PFSK-1 (cell line): ENCODE data around the gene COMTD1.

Experiments
- POLR2AphosphoS5 ChIP-seq: IDR thresholded peaks from 2 replicates; pipeline ENCODE4 v1.6.1; 2012; ENCODE audit warnings: low read depth, mild to moderate bottlenecking, control low read depth, low read length, moderate library complexity
- TAF1 ChIP-seq: IDR thresholded peaks from 2 replicates; pipeline ENCODE4 v1.6.1; 2012; ENCODE audit warnings: low read length, control low read depth, borderline replicate concordance; ENCODE audit not compliant: insufficient read depth
- TF ChIP-seq, protein P1 (sequence below), 2 experiments: IDR thresholded peaks; 2 replicates each; pipeline versions ENCODE4 v1.6.1 to v1.8.0; 2011 to 2012; ENCODE audit warnings: low read depth in 2 of 2, low read length in 2 of 2, control low read depth in 1 of 2, inconsistent platforms in 1 of 2, mild to moderate bottlenecking in 1 of 2, moderate library complexity in 1 of 2; ENCODE audit not compliant: insufficient read depth in 1 of 2

DNA sequence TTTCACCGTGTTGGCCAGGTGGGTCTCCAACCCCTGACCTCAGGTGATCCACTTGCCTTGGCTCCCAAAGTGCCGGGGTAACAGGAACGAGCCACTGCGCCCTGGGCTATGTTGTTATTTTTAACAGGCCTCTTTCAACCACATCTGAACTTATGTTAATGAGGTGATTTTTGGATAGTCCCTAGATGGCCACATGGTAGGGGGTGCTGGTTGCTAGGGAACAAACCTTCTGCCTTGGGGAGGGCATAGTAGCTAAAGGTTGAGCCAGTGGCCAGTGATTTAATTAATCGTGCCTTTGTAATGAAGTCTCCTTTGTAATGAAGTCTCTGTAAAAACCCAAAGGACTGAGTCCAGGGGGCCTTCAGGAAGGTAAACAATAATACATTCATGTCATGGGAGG is 9.1 kb downstream of the COMTD1 start:
- TF ChIP-seq POLR2AphosphoS5 (no peak), TAF1 (no peak)
- TF ChIP-seq, protein P1, sequence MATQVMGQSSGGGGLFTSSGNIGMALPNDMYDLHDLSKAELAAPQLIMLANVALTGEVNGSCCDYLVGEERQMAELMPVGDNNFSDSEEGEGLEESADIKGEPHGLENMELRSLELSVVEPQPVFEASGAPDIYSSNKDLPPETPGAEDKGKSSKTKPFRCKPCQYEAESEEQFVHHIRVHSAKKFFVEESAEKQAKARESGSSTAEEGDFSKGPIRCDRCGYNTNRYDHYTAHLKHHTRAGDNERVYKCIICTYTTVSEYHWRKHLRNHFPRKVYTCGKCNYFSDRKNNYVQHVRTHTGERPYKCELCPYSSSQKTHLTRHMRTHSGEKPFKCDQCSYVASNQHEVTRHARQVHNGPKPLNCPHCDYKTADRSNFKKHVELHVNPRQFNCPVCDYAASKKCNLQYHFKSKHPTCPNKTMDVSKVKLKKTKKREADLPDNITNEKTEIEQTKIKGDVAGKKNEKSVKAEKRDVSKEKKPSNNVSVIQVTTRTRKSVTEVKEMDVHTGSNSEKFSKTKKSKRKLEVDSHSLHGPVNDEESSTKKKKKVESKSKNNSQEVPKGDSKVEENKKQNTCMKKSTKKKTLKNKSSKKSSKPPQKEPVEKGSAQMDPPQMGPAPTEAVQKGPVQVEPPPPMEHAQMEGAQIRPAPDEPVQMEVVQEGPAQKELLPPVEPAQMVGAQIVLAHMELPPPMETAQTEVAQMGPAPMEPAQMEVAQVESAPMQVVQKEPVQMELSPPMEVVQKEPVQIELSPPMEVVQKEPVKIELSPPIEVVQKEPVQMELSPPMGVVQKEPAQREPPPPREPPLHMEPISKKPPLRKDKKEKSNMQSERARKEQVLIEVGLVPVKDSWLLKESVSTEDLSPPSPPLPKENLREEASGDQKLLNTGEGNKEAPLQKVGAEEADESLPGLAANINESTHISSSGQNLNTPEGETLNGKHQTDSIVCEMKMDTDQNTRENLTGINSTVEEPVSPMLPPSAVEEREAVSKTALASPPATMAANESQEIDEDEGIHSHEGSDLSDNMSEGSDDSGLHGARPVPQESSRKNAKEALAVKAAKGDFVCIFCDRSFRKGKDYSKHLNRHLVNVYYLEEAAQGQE (IDR thresholded peaks at IDR 0.05; ENCODE audit: insufficient read depth in 1 of 2, low read depth in 2 of 2, low read length in 2 of 2): no peak
